Measurements from ENCODE around the gene SLC24A4. TPM values are rescaled to one million over a fixed set of nuclear protein-coding genes. Genes with fewer than 3 reads are reported as not detected.

SLC24A4 gene
- total RNA-seq, 1 donor from 2014 or later: 0.26 TPM

DNA sequence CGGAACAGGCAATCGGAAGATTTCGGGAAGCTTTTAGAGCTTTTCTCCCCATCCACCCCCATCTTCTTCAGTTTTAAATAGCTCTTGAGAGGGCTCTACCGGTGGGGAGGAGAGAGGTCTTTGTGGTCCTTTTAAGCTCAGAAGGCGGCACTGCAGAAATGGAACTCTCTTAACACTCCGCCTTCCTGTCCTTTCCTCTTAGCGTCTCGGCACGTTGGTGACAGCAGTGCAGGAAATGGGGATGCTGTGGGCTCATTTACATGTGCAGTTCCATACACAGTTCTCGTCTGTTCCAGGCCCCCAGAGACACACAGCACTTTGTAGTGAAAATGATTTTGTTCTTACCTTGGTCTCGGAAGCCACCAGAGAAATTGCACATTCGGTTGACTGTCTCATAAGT is 140.2 kb downstream of the SLC24A4 start:
- TF ChIP-seq CTCF (conservative IDR thresholded peaks at IDR 0.05): no peak
- Mint-ChIP-seq H3K27ac (ENCODE audit: unreplicated experiment) (no peak overlapping the region), H3K36me3 (ENCODE audit: low read depth) (peaks cover 2% of the 10 kb centered on the region), H3K4me1 (no peaks in the 10 kb centered on the region), H3K27me3 (ENCODE audit: low read depth) (no peaks in the 10 kb centered on the region), H3K4me3 (no peak overlapping the region), H3K9me3 (peaks cover 3% of the 10 kb centered on the region)
- no peak for DNase-seq (ENCODE audit: low read depth, low spot score)

GRCh38 chr14:92464156-92464555 is 141.2 kb downstream of the SLC24A4 start:
- DNase-seq (ENCODE audit: low read depth, low spot score): no peak

DNA sequence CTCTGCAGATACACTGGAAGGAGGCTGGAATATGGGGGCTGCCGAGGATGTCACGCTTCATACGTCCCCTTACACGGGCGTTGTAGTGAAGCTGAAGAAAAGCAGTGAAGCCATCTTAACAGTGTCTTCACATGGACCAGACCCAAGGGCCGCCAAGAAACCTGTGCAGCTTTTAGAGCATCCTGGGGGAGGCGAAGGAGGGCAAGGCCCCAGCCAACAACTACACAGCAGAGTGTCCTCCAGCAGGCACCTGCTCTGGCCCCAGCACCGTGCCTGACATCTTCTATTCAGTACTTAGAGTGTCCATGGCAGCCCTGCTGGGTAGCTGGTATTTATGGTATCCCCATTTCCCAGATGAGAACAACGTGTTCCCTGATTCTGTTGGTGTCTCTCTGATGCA is 141.8 kb downstream of the SLC24A4 start:
- Mint-ChIP-seq H3K4me3 (no peak overlapping the region), H3K27ac (ENCODE audit: unreplicated experiment) (no peak overlapping the region), H3K9me3 (peaks cover 7% of the 10 kb centered on the region), H3K4me1 (no peaks in the 10 kb centered on the region), H3K27me3 (ENCODE audit: low read depth) (no peaks in the 10 kb centered on the region), H3K36me3 (ENCODE audit: low read depth) (peaks cover 2% of the 10 kb centered on the region)
- no peak for DNase-seq (ENCODE audit: low read depth, low spot score)
- no peak for TF ChIP-seq CTCF (conservative IDR thresholded peaks at IDR 0.05)

More at GRCh38 chr14:92464156-92464555, 141.2 kb downstream of the SLC24A4 start:
- H3K36me3 Mint-ChIP-seq (ENCODE audit: low read depth): peaks cover 2% of the 10 kb centered on the region
- H3K9me3 Mint-ChIP-seq: peaks cover 7% of the 10 kb centered on the region
- no peaks in the 10 kb centered on the region for H3K27me3 Mint-ChIP-seq (ENCODE audit: low read depth)
- H3K4me3 Mint-ChIP-seq: no peak overlapping the region
- H3K27ac Mint-ChIP-seq (ENCODE audit: unreplicated experiment): no peak overlapping the region
- TF ChIP-seq CTCF (conservative IDR thresholded peaks at IDR 0.05): no peak
- H3K4me1 Mint-ChIP-seq: no peaks in the 10 kb centered on the region

GRCh38 chr14:92465353-92466055 is 142.5 kb downstream of the SLC24A4 start:
- Mint-ChIP-seq H3K36me3 (ENCODE audit: low read depth) (peaks cover 2% of the 10 kb centered on the region), H3K27me3 (ENCODE audit: low read depth) (no peaks in the 10 kb centered on the region), H3K9me3 (peaks cover 9% of the 10 kb centered on the region), H3K27ac (ENCODE audit: unreplicated experiment) (no peak overlapping the region), H3K4me1 (no peaks in the 10 kb centered on the region), H3K4me3 (no peak overlapping the region)
- DNase-seq (ENCODE audit: low read depth, low spot score): no peak
- TF ChIP-seq CTCF (conservative IDR thresholded peaks at IDR 0.05): no peak

DNA sequence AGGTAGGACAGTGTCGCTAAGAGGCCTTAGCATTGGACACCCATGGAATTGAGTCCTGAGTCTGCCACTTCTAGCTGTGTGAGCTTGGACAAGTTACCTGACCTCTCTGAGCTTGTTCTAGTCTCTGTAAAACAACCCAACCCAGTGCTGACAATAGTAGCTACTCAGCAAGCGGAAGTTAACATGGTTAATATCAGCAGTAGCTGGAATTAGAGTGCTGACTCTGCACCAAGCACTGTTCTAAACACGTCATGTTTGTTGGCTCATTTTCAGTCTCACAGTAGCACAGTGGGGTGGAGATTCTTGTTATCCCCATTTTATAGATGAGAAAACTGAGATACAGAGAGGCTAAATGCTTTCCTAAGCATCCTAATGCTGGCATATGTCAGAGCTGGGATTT is 143.1 kb downstream of the SLC24A4 start:
- Mint-ChIP-seq H3K27ac (ENCODE audit: unreplicated experiment) (no peak overlapping the region), H3K36me3 (ENCODE audit: low read depth) (peaks cover 2% of the 10 kb centered on the region), H3K4me1 (no peaks in the 10 kb centered on the region), H3K4me3 (no peak overlapping the region), H3K27me3 (ENCODE audit: low read depth) (no peaks in the 10 kb centered on the region), H3K9me3 (peaks cover 9% of the 10 kb centered on the region)
- no peak for DNase-seq (ENCODE audit: low read depth, low spot score)
- TF ChIP-seq CTCF (conservative IDR thresholded peaks at IDR 0.05): no peak
